ENCODE data around the gene BRSK2. TPM values are rescaled to one million over a fixed set of nuclear protein-coding genes. Genes with fewer than 3 reads are reported as not detected.

BRSK2 gene
- total RNA-seq, 3 donors from 2014 or later: 0.15 to 0.80 (median 0.66) TPM

GRCh38 chr11:1443737-1444136 lies 54.0 kb downstream of the BRSK2 start:
- TF ChIP-seq POLR2A (IDR thresholded peaks at IDR 0.05) (no peak), CTCF (IDR thresholded peaks at IDR 0.05) (no peak), POLR2AphosphoS5 (IDR thresholded peaks at IDR 0.05) (no peak)
- DNase-seq (ENCODE audit: low spot score in 2 of 2): no peak
- Histone ChIP-seq H3K9me3 (no peaks in the 10 kb centered on the region), H3K27ac (no peak overlapping the region), H3K4me1 (peaks cover 0 to 8% of the 10 kb centered on the region in 2 donors), H3K27me3 (peaks cover 0 to 81% of the 10 kb centered on the region in 2 donors), H3K36me3 (no peaks in the 10 kb centered on the region), H3K4me3 (no peak overlapping the region)
- intact Hi-C loops (cut with DNase I; ENCODE audit: low total_unique reads): no loop called here

GRCh38 chr11:1444321-1444720 lies 54.6 kb downstream of the BRSK2 start:
- Histone ChIP-seq H3K27ac (no peak overlapping the region), H3K27me3 (peaks cover 0 to 81% of the 10 kb centered on the region in 2 donors), H3K4me1 (peaks cover 0 to 8% of the 10 kb centered on the region in 2 donors), H3K4me3 (no peak overlapping the region), H3K9me3 (no peaks in the 10 kb centered on the region), H3K36me3 (no peaks in the 10 kb centered on the region)
- no peak for DNase-seq (ENCODE audit: low spot score in 2 of 2)
- intact Hi-C loops (cut with DNase I; ENCODE audit: low total_unique reads): no loop called here
- no peak for TF ChIP-seq POLR2AphosphoS5 (IDR thresholded peaks at IDR 0.05)
- no peak for TF ChIP-seq CTCF (IDR thresholded peaks at IDR 0.05)
- TF ChIP-seq POLR2A (IDR thresholded peaks at IDR 0.05): no peak

GRCh38 chr11:1444823-1445422 lies 55.2 kb downstream of the BRSK2 start:
- TF ChIP-seq POLR2AphosphoS5 (IDR thresholded peaks at IDR 0.05) (no peak), POLR2A (IDR thresholded peaks at IDR 0.05) (no peak), CTCF (IDR thresholded peaks at IDR 0.05) (no peak)
- no peaks in the 10 kb centered on the region for H3K36me3 ChIP-seq
- intact Hi-C loops (cut with DNase I; ENCODE audit: low total_unique reads): no loop called here
- H3K4me3 ChIP-seq: no peak overlapping the region
- peaks cover 0 to 81% of the 10 kb centered on the region in 2 donors for H3K27me3 ChIP-seq
- no peaks in the 10 kb centered on the region for H3K9me3 ChIP-seq
- no peak for DNase-seq (ENCODE audit: low spot score in 2 of 2)
- H3K4me1 ChIP-seq: peaks cover 0 to 8% of the 10 kb centered on the region in 2 donors
- no peak overlapping the region for H3K27ac ChIP-seq

GRCh38 chr11:1445741-1446445 lies 56.2 kb downstream of the BRSK2 start:
- Histone ChIP-seq H3K9me3 (no peaks in the 10 kb centered on the region), H3K27me3 (peaks cover 0 to 81% of the 10 kb centered on the region in 2 donors), H3K27ac (no peak overlapping the region), H3K4me1 (peaks cover 0 to 8% of the 10 kb centered on the region in 2 donors), H3K36me3 (no peaks in the 10 kb centered on the region), H3K4me3 (no peak overlapping the region)
- intact Hi-C loops (cut with DNase I; ENCODE audit: low total_unique reads): no loop called here
- no peak for TF ChIP-seq POLR2AphosphoS5 (IDR thresholded peaks at IDR 0.05)
- TF ChIP-seq CTCF (IDR thresholded peaks at IDR 0.05): no peak
- TF ChIP-seq POLR2A (IDR thresholded peaks at IDR 0.05): no peak
- DNase-seq (ENCODE audit: low spot score in 2 of 2): no peak

GRCh38 chr11:1446623-1447022 lies 56.9 kb downstream of the BRSK2 start:
- Histone ChIP-seq H3K36me3 (no peaks in the 10 kb centered on the region), H3K27ac (no peak overlapping the region), H3K9me3 (no peaks in the 10 kb centered on the region), H3K4me3 (no peak overlapping the region), H3K4me1 (peaks cover 0 to 8% of the 10 kb centered on the region in 2 donors), H3K27me3 (peaks cover 0 to 88% of the 10 kb centered on the region in 2 donors)
- intact Hi-C loops (cut with DNase I; ENCODE audit: low total_unique reads): no loop called here
- TF ChIP-seq POLR2A (IDR thresholded peaks at IDR 0.05) (no peak), POLR2AphosphoS5 (IDR thresholded peaks at IDR 0.05) (no peak), CTCF (IDR thresholded peaks at IDR 0.05) (no peak)
- DNase-seq (ENCODE audit: low spot score in 2 of 2): no peak

Data from breast epithelium (tissue), 4 donors.